A673 (cell line): ENCODE results near the gene SYTL3.

ENCODE experiments used
- EZH2 ChIP-seq: fragments of 200-600 bp; sonication (generic); IDR thresholded peaks from 2 replicates; pipeline ENCODE4 v1.6.1; 2017; ENCODE audit warnings: borderline replicate concordance, low read depth, mild to moderate bottlenecking, mixed read lengths, antibody characterized with exemption, low read length; ENCODE audit not compliant: poor library complexity, severe bottlenecking
- TF ChIP-seq, protein P1 (sequence below): fragments of 300-800, 200-600 bp; sonication (generic); conservative IDR thresholded peaks from 2 replicates; pipeline ENCODE4 v1.5.1; 2017; ENCODE audit warnings: low read depth, mild to moderate bottlenecking, antibody characterized with exemption, low read length, moderate library complexity, mixed read lengths

DNA sequence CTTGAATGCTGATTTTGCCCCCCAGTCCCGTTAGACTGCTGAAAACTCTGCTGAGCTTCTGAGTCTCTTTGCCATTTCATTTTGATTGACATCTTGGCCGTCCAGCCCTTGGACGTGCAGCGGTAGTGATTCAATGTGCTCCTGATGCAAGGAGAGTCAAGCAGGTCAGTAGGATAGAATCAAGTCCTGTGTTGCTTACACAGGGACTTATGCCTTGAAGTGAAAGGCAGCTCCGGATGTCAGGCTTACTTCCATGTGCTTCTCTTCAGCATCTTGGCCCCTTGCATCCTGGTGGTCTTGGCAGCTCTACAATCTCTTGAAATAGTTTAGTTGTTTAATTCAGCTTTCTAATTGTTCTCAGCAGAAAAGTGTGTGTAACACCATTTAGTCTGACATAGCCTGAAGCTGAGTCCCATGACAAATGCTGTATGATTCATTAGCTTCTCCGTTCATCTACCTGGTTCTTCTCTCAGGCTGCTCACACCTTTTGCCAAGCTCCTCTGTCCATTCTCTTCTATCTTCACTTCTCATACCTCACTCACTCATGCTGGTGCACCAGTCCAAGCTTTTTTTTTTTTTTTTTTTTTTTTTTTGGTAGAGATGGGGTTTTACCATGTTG, 93.3 kb downstream of the SYTL3 start:
- TF ChIP-seq, protein P1, sequence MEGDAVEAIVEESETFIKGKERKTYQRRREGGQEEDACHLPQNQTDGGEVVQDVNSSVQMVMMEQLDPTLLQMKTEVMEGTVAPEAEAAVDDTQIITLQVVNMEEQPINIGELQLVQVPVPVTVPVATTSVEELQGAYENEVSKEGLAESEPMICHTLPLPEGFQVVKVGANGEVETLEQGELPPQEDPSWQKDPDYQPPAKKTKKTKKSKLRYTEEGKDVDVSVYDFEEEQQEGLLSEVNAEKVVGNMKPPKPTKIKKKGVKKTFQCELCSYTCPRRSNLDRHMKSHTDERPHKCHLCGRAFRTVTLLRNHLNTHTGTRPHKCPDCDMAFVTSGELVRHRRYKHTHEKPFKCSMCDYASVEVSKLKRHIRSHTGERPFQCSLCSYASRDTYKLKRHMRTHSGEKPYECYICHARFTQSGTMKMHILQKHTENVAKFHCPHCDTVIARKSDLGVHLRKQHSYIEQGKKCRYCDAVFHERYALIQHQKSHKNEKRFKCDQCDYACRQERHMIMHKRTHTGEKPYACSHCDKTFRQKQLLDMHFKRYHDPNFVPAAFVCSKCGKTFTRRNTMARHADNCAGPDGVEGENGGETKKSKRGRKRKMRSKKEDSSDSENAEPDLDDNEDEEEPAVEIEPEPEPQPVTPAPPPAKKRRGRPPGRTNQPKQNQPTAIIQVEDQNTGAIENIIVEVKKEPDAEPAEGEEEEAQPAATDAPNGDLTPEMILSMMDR, result no peak
- TF ChIP-seq EZH2, result no peak
